Measurements from ENCODE around the gene HOXB3.

Gene HOXB3

GRCh38 chr17:48626245-48627117 is 36.4 kb upstream of the HOXB3 start, which contains the start of gene HOXB9 (continued):
- TF ChIP-seq ZBTB10 (tag by site-specific recombination; IDR thresholded peaks at IDR 0.05) (peak; percentile 99), ZNF324 (tag by site-specific recombination; IDR thresholded peaks at IDR 0.05) (peak; percentile 91), ZNF248 (tag by site-specific recombination; IDR thresholded peaks at IDR 0.05) (no peak), ZNF37A (tag by site-specific recombination; IDR thresholded peaks at IDR 0.05) (no peak), PRDM4 (tag by site-specific recombination; IDR thresholded peaks at IDR 0.05) (peak; percentile 91), GLIS1 (tag by site-specific recombination; IDR thresholded peaks at IDR 0.05) (peak; percentile 95), ZNF677 (tag by site-specific recombination; IDR thresholded peaks at IDR 0.05) (no peak), ZNF280C (tag by site-specific recombination; IDR thresholded peaks at IDR 0.05) (no peak), ZNF169 (tag by site-specific recombination; IDR thresholded peaks at IDR 0.05) (no peak), KLF7 (tag by site-specific recombination; IDR thresholded peaks at IDR 0.05; ENCODE audit: borderline replicate concordance) (peak; percentile 79; the same call in 1 of the 2 replicates), ZNF214 (tag by site-specific recombination; IDR thresholded peaks at IDR 0.05; ENCODE audit: borderline replicate concordance) (no peak), ZNF16 (tag by site-specific recombination; IDR thresholded peaks at IDR 0.05; ENCODE audit: low read depth) (no peak), ZNF433 (tag by site-specific recombination; IDR thresholded peaks at IDR 0.05; ENCODE audit: low read depth) (no peak), ZNF341 (tag by site-specific recombination; IDR thresholded peaks at IDR 0.05; ENCODE audit: low read depth) (peak; percentile 96), ZNF121 (tag by site-specific recombination; IDR thresholded peaks at IDR 0.05) (no peak), ZNF311 (tag by site-specific recombination; IDR thresholded peaks at IDR 0.05; ENCODE audit: borderline replicate concordance) (no peak), ZNF223 (tag by site-specific recombination; IDR thresholded peaks at IDR 0.05) (no peak), ZNF596 (tag by site-specific recombination; IDR thresholded peaks at IDR 0.05) (peak; percentile 5; the same call in 1 of the 2 replicates), ZNF23 (tag by site-specific recombination; IDR thresholded peaks at IDR 0.05; ENCODE audit: borderline replicate concordance) (no peak), ZNF837 (tag by site-specific recombination; IDR thresholded peaks at IDR 0.05) (no peak), ZNF571 (tag by site-specific recombination; IDR thresholded peaks at IDR 0.05) (no peak), ZNF18 (tag by site-specific recombination; IDR thresholded peaks at IDR 0.05) (peak; percentile 35), ZNF768 (tag by site-specific recombination; IDR thresholded peaks at IDR 0.05) (no peak), ZNF639 (tag by site-specific recombination; IDR thresholded peaks at IDR 0.05) (peak; percentile 79; the same call in 1 of the 2 replicates), ZNF585B (tag by site-specific recombination; IDR thresholded peaks at IDR 0.05) (no peak), KLF1 (tag by site-specific recombination; IDR thresholded peaks at IDR 0.05) (peak; percentile 86), MZF1 (tag by site-specific recombination; IDR thresholded peaks at IDR 0.05; ENCODE audit: borderline replicate concordance) (peak; percentile 52; the same call in 1 of the 2 replicates), ZNF26 (tag by site-specific recombination; IDR thresholded peaks at IDR 0.05) (no peak)

Data from HEK293 (cell line).